CD4-positive, alpha-beta T cell treated with Interleukin-1 beta for 1 hour (primary cell): Measurements from ENCODE around the gene CD99.
A peak's percentile ranks its signal among the peaks of the same experiment; 100 is the strongest.
"Not testable (repeated sequence)": the region's sequence is repeated elsewhere in the genome, so short reads cannot be mapped to it uniquely, and the experiment has no call there.

Source experiments
- DNase-seq, 2 donors: peaks; one replicate each; pipeline ENCODE4 v3.0.0-alpha.2; 2020 to 2022

The CD99 gene

DNA sequence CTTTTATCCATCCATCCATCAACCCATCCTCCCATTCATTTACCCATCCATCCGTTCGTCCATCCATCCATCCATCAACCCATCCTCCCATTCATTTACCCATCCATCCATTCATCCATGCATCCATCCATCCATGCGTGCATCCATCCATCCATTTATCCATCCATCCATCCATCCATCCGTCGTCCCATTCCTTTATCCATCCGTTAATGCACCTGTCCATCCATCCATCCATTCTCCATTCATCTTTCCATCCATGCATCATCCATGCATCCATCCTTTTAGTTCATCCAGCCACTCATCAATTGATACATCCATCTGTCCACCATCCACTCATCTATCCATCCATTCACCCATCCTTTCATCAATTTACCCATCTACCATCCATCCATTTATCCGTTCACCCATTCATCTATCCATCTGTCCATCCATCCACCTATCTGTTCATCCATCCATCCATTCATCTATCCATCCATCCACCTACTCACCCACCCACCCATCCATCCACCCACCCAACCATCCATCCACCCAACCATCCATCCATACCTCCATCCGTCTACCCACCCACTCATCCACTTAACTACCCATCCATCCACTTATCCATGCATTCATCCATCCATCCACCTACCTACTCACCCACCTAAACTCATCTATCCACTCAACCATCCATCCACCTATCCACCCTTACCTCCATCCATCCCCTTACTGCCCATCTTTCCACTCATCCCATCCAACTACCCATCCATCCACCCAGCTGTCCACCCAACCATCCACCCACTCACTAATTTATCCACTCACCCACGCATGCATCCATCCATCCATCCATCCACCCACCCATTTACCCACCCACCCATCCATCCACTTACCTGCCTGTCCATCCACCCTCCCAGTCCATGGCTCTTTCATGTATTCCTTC lies 9.6 kb downstream of the CD99 start:
- DNase-seq = no peak

DNA sequence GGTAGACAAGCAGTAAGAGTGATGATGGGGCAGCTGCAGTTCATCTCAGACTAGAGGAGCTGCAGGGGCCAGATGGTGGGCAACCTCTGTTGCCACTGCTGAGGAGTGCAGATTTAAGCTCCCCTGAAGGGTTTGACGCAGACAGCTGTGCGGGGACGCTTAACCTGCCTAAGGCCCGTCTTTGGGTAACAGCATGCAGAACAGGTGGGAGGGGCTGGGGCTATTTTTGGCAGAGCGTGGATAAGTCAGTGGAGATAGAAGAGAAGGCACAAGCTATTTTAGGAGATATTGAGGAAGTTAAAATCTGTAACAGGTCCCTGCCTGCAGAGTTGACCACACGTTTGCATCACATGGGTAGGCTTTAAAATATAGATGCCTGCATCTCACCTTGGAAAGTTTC lies 10.5 kb downstream of the CD99 start:
- DNase-seq = no peak

DNA sequence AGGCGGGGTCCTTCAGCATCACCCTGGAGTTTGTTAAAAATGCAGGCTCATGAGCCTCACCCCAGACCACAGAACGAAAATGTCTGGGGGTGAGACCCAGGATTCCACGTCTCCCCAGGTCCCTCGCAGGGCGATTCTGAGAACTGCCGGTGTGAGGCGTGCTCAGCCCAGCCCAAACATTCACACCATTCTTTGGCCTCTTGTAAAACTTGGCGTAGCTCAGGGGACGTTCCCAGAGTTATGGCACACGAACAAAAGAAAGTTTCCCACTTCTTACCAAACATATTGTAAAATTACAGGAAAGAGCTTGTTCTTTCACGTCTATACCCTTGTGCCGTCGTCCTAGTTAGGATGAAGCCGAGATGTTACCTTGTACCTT lies 12.9 kb downstream of the CD99 start:
- no peak for DNase-seq

DNA sequence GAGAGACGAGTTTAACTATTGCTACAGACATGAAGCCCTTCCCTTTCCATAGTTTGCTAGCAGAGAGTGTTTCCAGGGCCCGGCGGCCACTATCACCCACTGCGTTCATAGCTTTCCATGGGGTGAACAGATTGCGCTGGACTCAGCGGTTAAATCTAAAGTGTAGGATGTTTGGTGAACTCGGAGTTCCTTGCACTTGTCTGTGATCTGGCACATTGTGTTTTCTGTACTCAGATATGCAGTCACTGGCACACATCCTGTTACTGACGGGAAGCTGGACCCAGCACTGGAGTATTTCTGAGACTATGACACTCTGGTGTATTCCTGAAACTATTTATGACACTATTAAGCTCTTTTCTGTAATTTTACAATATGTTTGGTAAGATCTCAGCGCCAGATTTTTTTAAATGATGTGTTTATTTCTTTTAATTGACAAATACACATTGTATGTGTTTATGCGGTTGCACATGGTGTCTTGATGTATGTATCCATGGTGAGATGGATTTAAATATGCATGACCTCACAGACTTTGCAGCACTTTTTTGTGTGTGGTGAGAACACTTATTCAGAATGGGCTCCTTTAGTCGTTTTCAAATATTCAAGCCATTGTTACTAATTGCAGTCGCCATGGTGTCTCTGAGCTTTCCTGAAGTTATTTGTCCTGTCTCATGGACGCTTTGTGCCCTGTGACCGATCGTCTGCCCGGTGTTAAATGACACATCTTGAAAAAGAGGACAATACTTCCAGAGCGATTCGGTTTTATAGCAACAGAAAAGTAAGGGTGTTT lies 14.1 kb downstream of the CD99 start:
- no peak for DNase-seq

DNA sequence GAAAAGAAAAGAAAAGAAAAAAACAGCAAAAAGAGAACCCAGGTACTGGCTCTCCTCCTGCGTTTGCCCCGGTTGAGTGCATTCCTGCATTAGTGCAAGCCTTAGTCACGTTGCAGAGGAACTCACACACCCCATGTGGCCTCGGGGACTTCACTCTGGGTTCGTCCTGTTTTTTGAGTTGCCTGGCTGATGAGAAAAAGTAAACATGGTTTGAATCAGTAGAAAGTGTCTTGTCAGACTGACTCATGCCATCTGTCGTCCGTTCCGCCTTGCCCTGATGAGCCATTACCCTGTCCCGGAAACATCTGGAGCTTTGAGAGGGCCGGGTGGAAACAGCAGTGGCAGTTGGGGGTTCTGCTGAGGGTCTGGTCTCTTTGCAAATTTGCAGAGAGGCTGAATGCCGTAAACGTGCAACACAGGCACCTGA lies 16.3 kb downstream of the CD99 start:
- peak; percentile 50 to 82 for DNase-seq

DNA sequence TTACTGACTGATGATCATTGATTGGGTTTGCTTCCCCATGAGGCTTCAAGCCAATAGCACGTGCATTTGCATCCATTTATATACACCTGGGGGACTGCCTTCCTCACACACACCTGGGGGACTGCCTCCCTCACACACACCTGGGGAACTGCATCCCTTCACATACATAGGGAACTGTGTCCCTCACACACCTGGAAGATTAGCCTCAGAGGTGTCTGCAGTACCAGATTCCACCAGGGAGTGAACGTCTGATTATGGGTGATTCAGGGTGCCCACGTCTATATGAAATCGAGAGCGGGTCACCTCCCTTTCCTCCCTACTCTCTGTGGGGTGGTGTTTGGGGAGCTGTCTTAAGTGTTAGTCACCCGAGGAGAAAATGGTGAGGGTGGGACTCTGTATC lies 16.9 kb downstream of the CD99 start:
- peak in 1 of 2 donors; percentile 29 for DNase-seq

DNA sequence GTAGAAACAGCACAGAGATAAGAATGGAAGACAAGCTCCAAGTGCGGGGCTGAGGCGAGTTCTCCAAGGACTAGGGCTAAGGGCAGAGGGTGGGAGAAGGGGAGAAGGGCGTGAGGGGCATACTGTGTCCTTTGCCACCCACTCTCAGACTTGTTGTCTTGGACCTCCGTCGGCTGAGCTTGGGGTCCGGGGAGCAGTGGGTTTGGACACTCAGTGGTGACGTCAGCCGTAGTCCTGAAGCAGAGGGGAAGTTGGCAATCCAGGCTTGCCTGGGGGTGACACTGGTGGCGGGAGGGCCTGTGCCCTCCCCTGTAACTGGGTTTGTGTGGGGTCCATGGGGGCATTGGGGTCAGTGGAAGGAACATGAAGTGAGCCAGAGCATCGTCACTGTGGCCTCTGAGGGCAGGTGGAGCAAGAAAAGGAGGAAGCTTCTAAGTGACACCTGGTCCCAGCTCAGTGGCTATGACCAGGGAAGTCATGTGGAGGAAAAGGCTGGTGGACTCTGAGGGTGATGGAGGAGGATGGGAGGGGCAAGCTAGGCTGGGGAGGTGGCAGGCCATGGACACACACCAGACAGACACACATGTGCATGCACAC lies 17.6 kb downstream of the CD99 start:
- DNase-seq = peak in 1 of 2 donors; percentile 47

DNA sequence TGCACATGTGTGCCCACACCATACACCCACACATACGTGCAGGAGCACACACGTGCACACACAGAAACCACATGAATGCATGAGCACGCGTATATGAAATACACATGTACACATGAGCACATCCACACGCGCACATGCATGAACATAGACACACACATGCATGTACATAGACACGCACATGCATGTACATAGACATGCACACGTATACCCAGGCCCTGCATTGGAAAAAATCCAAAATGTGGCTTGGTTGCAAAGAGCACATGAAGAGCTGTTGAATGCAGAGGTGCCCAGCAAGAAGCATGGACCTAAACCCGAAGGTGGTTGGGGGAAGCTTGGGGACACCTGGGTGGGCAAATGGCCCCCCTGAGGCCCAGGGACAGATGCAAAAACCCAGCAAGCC lies 18.5 kb downstream of the CD99 start:
- DNase-seq = no peak

DNA sequence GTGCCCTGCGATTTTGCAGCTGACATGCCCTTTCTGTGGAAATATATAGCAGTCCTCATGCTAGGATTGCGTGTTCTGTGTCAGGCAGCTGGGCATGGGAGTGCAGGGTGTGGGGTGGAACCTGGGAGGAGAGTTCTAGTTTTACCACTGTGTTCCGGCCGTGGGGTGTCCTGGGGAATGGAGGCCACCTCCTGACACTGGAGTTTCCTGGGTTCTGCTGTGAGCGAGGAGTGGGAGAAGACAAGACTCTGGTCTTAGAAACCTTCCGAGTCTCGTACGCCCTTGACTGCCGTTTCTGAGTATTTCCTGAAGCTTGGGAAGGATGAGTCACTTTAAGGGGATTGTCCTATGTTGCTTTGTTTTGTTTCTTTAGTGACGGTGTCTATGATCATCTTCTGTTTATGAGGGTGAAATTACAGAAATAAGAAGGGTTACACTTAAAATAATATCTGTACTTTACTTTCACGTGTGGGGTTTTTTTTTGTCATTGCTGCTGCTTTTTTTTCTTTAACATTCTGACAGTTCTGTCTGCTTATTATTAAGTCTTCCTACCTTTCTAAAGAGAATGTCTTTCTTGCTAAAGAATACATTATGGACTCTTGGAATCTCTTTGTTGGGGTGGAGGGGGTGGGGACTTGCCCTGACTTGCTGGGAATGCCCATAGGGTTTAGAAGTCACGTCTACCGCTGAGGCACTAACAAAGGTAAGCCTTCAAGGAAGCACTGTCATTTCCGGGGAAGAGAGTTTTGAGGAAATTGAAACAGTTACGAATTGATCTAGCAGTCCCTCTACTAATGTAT lies 19.1 kb downstream of the CD99 start:
- peak; percentile 44 to 66 for DNase-seq

DNA sequence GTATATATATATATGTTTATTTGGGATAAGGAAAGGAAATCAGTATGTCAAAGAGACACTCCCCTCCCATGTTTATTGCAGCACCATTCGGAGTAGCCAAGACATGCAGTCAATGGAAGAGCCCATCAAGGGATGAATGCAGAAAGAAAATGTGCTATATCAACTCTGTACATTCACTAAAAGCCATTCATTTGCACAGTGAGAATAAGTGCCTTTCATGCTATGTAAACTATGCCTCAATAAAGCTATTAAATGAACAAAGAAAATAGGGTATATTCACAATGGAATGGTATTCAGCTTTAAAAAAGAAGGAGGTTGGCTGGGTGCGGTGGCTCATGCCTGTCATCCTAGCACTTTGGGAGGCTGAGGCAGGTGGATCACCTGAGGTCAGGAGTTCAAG lies 20.3 kb downstream of the CD99 start:
- no peak for DNase-seq

DNA sequence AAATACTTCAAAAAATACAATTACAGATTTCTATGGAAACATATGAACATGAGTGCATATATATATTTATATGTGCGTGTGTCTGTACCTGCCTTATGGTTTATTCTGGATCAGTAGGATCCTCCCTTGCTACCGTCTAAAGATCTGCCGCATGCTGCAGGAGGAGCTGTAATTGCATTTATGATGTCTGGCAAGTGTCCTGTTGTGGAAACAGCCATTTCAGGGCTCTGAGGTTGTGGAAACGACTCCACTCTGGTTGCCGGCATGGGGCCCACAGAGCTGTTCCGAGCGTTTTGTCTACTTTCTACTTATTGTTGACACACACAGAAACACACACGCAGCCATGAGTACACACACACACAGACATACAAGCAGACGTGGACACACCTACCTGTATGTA lies 21.3 kb downstream of the CD99 start:
- DNase-seq = no peak

DNA sequence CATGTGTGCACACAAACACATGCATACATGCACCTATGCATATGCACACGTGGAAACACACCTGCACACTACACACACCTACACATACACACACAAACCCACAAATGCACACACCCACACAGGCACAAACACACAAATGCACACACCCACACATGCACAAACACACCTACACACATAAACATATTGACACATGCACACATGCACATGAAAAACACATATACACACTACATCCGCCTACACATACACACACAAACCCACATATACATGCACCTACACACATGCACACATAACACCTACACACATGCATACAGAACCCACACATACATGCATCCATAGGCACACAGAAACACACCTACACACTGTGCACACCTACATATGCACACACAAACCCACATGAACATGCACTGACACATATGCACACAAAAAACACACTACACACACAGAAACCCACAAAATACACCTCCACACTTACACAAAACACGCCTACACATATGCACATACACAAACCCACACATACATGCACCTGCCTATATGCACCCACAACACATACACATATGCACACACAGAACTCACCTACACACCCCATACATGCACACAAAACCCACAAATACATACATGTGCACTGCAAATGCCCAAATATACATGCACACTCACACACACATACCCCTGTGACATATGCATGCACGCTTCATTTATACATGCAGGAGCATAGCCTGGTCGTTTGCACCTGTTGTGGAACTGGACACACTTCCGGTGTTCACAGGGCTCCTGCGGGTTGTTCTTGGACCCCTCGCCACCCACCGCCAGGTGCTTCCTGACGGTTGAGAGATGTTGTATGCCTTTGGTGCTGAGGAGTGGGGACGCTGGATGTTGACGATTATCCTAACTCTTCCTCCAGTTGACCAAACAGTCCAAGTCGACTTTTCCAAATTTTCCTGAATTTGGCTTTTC lies 22.1 kb downstream of the CD99 start:
- DNase-seq = no peak

DNA sequence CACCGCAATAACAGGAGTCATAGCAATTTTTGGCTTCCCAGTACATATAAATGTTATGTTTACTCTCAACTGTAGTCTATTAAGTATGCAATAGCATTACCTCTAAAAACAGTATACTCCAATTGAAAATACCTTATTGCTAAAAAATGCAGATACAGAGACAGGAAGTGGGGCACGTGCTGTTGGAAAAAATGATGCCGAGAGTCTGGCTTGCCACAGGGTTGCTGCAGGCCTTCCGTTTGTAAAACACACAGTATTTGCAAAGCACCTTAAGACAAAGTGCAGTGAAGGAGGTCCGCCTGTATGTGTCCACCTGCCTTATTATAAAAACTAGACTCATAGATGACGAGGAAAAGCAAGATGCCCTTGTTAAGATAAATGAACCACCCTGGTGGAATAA lies 23.5 kb downstream of the CD99 start:
- DNase-seq = no peak

DNA sequence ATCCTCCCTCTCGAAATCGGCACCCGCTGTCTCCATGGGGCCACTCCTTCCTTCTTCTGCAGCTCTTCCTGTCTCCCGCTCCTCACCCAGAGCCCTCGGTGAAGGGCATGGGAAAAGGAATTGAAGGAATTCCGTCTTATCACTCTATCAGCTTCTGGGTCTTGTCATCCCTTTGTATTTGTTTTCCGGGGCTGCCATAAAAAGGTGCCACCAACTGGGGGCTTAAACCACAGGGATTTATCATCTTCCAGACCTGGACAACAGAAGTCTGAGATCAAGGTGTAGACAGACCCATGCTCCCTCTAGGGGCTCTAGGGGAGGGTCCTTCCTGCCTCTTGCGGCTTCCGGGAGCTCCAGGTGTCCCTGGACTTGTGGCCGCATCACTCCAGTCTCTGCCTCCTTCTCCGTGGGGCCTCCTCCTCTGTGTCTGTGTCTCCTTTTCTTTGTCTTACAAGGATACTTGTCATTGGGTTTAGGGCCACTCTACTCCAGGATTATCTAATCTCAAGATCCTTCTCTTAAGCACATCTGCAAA lies 24.0 kb downstream of the CD99 start:
- no peak for DNase-seq

DNA sequence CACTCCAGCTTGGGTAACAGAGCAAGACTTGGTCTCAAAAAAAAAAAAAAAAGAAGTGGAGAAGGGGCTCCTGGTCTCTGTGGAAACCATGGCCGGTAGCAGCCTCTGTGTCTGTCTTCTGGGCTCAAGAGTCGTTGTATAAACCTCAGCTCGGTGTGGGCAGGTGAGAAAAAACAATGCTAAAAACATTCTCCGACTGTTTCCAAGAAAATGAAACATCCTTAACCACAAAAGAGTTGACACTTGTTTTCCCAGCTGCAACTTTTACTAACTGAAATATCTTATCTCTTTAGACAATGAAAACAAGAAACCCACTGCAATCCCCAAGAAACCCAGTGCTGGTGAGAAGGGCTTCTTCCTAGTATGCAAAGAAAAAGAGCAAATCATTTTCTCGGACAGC lies 26.2 kb downstream of the CD99 start:
- no peak for DNase-seq

DNA sequence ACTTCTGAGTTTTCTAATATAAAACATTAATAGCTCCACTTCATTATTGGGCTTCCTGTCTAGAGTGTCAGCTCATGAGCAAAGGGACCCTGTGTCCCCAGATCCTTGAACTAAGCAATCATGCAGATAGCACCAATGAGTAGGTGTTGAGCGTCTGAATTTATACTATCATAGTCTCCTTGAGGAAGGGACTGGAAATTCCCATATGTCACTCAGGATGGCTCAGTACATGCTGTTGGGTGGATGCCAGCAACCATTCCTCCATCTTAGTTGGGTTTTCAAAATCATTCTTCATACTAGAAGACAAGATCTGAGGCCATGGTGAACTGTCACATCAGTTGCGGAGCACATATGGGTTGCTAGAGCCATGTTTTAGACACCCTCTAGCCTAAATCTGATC lies 27.7 kb downstream of the CD99 start:
- no peak for DNase-seq

DNA sequence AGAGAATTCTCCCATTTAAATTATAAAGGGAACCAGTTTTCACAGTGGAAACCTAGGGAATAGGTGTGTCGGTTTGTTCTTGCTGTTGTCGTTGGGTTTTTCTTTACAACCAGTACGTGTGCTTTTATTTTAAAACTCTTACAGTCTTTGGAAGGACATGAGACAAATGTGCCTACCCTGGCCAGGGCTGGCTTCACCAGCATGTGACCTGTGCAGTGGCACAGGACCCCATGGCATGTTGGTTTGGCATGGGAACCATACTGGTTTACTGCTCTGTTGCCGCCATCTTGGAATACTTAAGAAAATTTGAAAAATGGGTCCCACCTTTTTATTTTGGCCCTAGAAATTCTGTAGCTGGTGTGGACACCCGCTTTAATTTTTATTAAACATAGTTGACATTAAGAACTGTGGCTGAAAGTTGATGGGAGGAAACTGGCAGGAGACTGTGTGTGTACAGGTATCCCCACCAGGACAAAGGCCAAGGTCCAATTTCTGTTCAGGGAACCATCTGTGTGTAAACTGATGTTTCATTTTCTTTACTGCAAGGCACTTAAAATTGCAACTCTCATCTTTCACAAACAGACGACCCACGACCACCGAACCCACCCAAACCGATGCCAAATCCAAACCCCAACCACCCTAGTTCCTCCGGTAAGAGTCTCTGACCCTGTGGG lies 28.8 kb downstream of the CD99 start:
- no peak for DNase-seq

DNA sequence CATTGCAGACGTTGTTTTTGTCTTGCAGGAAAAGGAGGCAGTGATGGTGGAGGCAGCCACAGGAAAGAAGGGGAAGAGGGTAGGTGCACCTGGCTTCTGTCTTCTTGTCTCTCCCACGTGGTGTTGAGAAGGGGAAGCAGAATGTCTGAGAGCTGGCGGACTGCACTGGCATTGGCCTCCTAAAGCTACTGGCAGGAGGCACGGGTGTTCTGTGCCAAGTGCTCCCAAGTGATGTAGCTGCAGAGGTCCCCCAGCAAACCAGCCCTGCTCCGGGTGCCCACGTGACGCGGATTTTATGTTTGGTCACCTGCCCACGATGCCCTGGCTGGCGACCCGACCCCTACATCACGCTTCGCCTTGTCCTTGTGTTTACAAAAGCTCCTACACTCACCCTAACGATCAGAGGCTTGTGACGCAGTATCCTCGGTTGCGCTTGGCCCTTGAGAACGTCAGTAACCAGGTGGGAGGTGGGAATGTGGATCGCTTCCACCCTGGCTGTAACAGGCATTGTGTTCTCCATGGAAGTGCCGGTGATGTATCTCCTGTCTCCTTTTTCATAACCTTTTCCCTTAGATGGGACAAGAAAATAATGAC lies 32.3 kb downstream of the CD99 start:
- no peak for DNase-seq

DNA sequence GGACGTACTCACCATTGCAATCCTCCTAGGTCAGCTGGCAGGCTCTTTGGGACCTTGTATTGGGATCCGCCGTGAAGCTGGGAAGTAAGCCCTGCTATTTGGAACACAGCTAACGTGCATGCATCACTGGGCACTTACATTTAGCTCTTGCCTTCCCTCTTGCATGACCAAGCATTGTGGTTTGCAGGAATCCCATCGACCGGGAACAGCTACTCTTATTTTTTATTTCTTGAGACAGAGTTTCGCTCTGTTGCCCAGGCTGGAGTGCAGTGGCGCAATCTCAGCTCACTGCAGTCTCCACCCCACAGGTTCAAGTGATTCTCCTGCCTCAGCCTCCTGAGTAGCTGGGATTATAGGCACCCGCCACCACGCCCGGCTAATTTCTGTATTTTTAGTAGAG lies 36.2 kb downstream of the CD99 start:
- DNase-seq = not testable (repeated sequence)

DNA sequence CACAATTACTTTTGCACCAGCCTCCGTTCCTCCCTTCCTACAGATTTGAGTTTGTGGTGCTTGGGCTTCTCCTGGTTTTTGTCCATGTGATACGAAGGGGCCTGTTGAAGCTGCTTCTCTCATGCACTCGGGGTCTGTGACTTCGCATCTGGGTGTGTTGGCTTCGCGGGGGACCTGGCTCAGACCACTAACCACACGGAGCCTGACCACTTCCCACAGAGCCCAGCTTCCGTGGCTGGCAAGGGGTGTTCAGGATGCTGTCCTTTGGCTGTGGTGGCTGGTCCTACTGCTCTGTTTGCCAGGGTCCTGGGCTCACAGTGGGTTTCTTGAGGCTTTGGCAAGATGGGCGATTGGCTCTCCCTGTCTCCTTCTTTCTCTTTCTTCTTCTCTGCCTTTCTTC lies 41.0 kb downstream of the CD99 start:
- no peak for DNase-seq
